GM21528 (cell line): ENCODE results near the gene TCF12.

Experiments
- ATAC-seq: cut with Tn5 transposase; IDR thresholded peaks from one replicate; pipeline ENCODE4 v1.9.1; 2021; ENCODE audit warnings: mild to moderate bottlenecking, moderate library complexity; ENCODE audit not compliant: unreplicated experiment, low FRiP score

TCF12 gene

GRCh38 chr15:57273402-57273801 lies 355.0 kb downstream of the TCF12 start:
- ATAC-seq = no peak

GRCh38 chr15:57278439-57278838 lies 360.0 kb downstream of the TCF12 start:
- no peak for ATAC-seq

- no peak for ATAC-seq
These were observed 362.0 kb downstream of the TCF12 start for GRCh38 chr15:57280464-57280863.

- ATAC-seq = no peak
These were observed 362.9 kb downstream of the TCF12 start for GRCh38 chr15:57281321-57281720.

- no peak for ATAC-seq
These were observed 364.2 kb downstream of the TCF12 start for GRCh38 chr15:57282686-57283085.

- no peak for ATAC-seq
These were observed 365.5 kb downstream of the TCF12 start for GRCh38 chr15:57283774-57284503.

GRCh38 chr15:57284535-57284934 lies 366.1 kb downstream of the TCF12 start:
- peak; percentile 56 for ATAC-seq

GRCh38 chr15:57285386-57285785 lies 366.9 kb downstream of the TCF12 start:
- no peak for ATAC-seq

GRCh38 chr15:57286446-57287122 lies 368.1 kb downstream of the TCF12 start:
- ATAC-seq = no peak

- ATAC-seq = no peak
These were observed 368.7 kb downstream of the TCF12 start for GRCh38 chr15:57287123-57287521.

GRCh38 chr15:57288926-57289580 lies 370.6 kb downstream of the TCF12 start:
- ATAC-seq = no peak

GRCh38 chr15:57290187-57290586 lies 371.7 kb downstream of the TCF12 start:
- ATAC-seq = no peak

GRCh38 chr15:57290826-57291225 lies 372.4 kb downstream of the TCF12 start:
- ATAC-seq = no peak

GRCh38 chr15:57296473-57297162 lies 378.2 kb downstream of the TCF12 start:
- ATAC-seq = no peak

GRCh38 chr15:57297163-57297593 lies 378.7 kb downstream of the TCF12 start:
- no peak for ATAC-seq

GRCh38 chr15:57297630-57298029 lies 379.2 kb downstream of the TCF12 start:
- no peak for ATAC-seq

- ATAC-seq = no peak
These were observed 379.8 kb downstream of the TCF12 start for GRCh38 chr15:57298204-57298603.

GRCh38 chr15:57298843-57299550 lies 380.6 kb downstream of the TCF12 start:
- ATAC-seq = no peak

- no peak for ATAC-seq
These were observed 382.9 kb downstream of the TCF12 start for GRCh38 chr15:57301307-57301706.

GRCh38 chr15:57302640-57303257 lies 384.3 kb downstream of the TCF12 start:
- ATAC-seq = no peak
